PC-3 (cell line): ENCODE results near the gene ALDOA. TPM values are rescaled to one million over a fixed set of nuclear protein-coding genes. Genes with fewer than 3 reads are reported as not detected.

Experiments used
- ATAC-seq: fragments of 200-7000 bp; cut with Tn5 transposase; 2 replicates; pipeline ENCODE4 v1.9.1; 2020; ENCODE audit warnings: mild to moderate bottlenecking, moderate library complexity
- BruUV-seq: library from RNA; stranded (reverse); fragments of 400-500 nt; replicated peaks from 2 replicates; lab custom pipeline; 2021; lab: Mats Ljungman, UMichigan
- CTCF ChIA-PET: fragments of 300-600 bp; sonication (Branson Sonifier 250); formaldehyde crosslinking; loops from one replicate; lab custom pipeline; 2022; ENCODE audit warnings: antibody characterized with exemption; lab: Charles Lee
- POLR2A ChIA-PET: fragments of 300-600 bp; sonication (Branson Sonifier 250); formaldehyde crosslinking; loops from one replicate; lab custom pipeline; 2022; ENCODE audit warnings: antibody characterized with exemption; ENCODE audit not compliant: unreplicated experiment; lab: Charles Lee
- DNase-seq: peaks from one replicate; pipeline ENCODE4 v3.0.0-alpha.2; 2015
- H2AFZ ChIP-seq: fragments of 300-600 bp; sonication (generic); 2 replicates; pipeline ENCODE4 v1.6.0; 2016; ENCODE audit warnings: antibody characterized with exemption, low read length
- H3F3A ChIP-seq: fragments of 300-600 bp; sonication (generic); one replicate; pipeline ENCODE4 v1.6.0; 2017; ENCODE audit warnings: antibody characterized with exemption, low read length, control low read depth, mild to moderate bottlenecking; ENCODE audit not compliant: unreplicated experiment
- H3K27ac ChIP-seq: fragments of 300-600 bp; sonication (generic); 2 replicates; pipeline ENCODE4 v1.5.1; 2016; ENCODE audit warnings: mild to moderate bottlenecking, low read length
- H3K27me3 ChIP-seq: fragments of 300-600 bp; sonication (generic); 2 replicates; pipeline ENCODE4 v1.6.1; 2016; ENCODE audit warnings: low read length, mixed read lengths
- H3K36me3 ChIP-seq: fragments of 300-600 bp; sonication (generic); 2 replicates; pipeline ENCODE4 v1.6.1; 2016; ENCODE audit warnings: low read depth, mixed run types, low read length, mixed read lengths
- H3K4me1 ChIP-seq: fragments of 300-600 bp; sonication (generic); 2 replicates; pipeline ENCODE4 v1.5.1; 2016; ENCODE audit warnings: low read length; ENCODE audit not compliant: insufficient read depth
- H3K4me2 ChIP-seq: fragments of 300-600 bp; sonication (generic); 2 replicates; pipeline ENCODE4 v1.6.0; 2016; ENCODE audit warnings: low read length
- H3K4me3 ChIP-seq: fragments of 300-600 bp; sonication (generic); 2 replicates; pipeline ENCODE4 v1.5.1; 2016; ENCODE audit warnings: mild to moderate bottlenecking, low read length, mixed read lengths
- H3K79me2 ChIP-seq: fragments of 300-600 bp; sonication (generic); 2 replicates; pipeline ENCODE4 v1.6.1; 2017; ENCODE audit warnings: low read length, mixed read lengths
- H3K9ac ChIP-seq: fragments of 300-600 bp; sonication (generic); 2 replicates; pipeline ENCODE4 v1.6.0; 2016; ENCODE audit warnings: mild to moderate bottlenecking, low read length
- H3K9me2 ChIP-seq: fragments of 300-600 bp; sonication (generic); replicated peaks from 2 replicates; pipeline ENCODE4 v1.6.1; 2016; ENCODE audit warnings: mixed run types, low read length, mixed read lengths
- H3K9me3 ChIP-seq: fragments of 300-600 bp; sonication (generic); 2 replicates; pipeline ENCODE4 v1.6.1; 2016; ENCODE audit warnings: low read length, mixed read lengths
- H4K20me1 ChIP-seq: fragments of 300-600 bp; sonication (generic); 2 replicates; pipeline ENCODE4 v1.6.1; 2016; ENCODE audit warnings: low read length, mixed read lengths
- EZH2 ChIP-seq: fragments of 300-600 bp; sonication (generic); IDR thresholded peaks from one replicate; pipeline ENCODE4 v1.6.1; 2017; ENCODE audit warnings: antibody characterized with exemption, mild to moderate bottlenecking, low read length; ENCODE audit not compliant: unreplicated experiment
- EZH2phosphoT487 ChIP-seq: fragments of 300-600 bp; sonication (generic); IDR thresholded peaks from 2 replicates; pipeline ENCODE4 v1.6.1; 2018; ENCODE audit warnings: mild to moderate bottlenecking, antibody characterized with exemption, low read length, borderline replicate concordance
- intact Hi-C: fragments of 100-400 bp; cut with micrococcal nuclease; formaldehyde crosslinking; loops from 2 replicates; pipeline ENCODE4 v1.9.0; 2023
- total RNA-seq: library from RNA; depleted of rRNA; stranded (reverse); fragments of >200 nt; gene quantifications from 2 replicates; pipeline ENCODE4 v1.2.3, GENCODE V29; 2014
- TF ChIP-seq, protein P1 (sequence below): fragments of 300-600 bp; sonication (generic); conservative IDR thresholded peaks from 2 replicates; pipeline ENCODE4 v1.5.1; 2017; ENCODE audit warnings: antibody characterized with exemption, low read depth, mild to moderate bottlenecking, low read length

The ALDOA gene
- total RNA-seq, 1 experiment from 2014 or later: 2,048 TPM

DNA sequence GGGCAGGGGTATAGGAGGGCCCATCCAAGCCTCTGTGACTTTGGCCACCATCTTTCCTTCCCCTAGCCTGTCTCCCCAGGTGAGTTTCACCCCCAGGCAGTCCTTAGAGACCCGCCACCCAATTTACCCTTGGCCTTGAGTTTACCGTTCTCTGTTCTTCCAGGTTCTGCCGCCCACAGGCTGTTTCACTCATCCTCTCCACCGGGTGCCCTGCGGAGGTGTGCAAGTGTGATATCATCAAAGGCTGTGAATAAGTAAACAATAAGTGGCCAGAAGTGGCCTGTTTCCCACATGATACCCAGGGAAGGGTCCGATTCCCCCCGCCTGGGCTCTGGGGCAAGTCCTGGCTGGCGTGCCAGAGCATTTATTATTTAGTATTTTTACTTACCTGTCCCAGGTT is 19.4 kb upstream of the ALDOA start:
- intact Hi-C loops: no loop called here
- no peaks in the 10 kb centered on the region for H3K27me3 ChIP-seq
- no peak for ATAC-seq

DNA sequence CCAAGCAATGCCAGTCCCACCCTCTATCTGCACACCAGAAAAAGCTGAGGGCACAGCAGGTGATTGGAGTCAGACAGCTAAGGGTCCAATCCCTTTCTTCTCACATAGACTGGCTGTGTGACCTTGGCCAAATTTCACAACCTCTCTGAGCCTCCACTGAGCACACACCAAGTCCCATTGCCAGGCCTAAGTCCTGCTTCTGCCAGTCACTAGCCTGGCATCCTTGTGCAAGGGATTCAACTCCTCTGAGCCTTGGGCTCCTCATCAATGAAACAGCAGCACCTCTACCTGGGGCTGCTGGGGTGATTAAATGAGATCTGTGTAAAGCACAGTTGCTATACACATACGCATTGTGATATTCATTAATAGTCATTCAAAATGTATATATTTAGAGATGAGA is 19.0 kb upstream of the ALDOA start:
- Histone ChIP-seq H3K9me2 (no peaks in the 10 kb centered on the region), H4K20me1 (no peaks in the 10 kb centered on the region), H2AFZ (no peak overlapping the region), H3F3A (no peaks in the 10 kb centered on the region), H3K4me2 (no peak overlapping the region), H3K27ac (no peak overlapping the region), H3K27me3 (no peaks in the 10 kb centered on the region), H3K9ac (no peak overlapping the region), H3K4me1 (0 out of 2 replicates have a peak, but pooled peaks cover 1% of the 10 kb centered on the region), H3K79me2 (no peaks in the 10 kb centered on the region), H3K4me3 (no peak overlapping the region), H3K9me3 (no peaks in the 10 kb centered on the region), H3K36me3 (no peaks in the 10 kb centered on the region)
- intact Hi-C loops: no loop called here
- ATAC-seq (no peak), DNase-seq (no peak)
- ChIA-PET CTCF (no interaction called here), POLR2A (no interaction called here)
- no TSS peak for BruUV-seq
- TF ChIP-seq EZH2phosphoT487 (no peak), EZH2 (no peak)
- TF ChIP-seq, protein P1, sequence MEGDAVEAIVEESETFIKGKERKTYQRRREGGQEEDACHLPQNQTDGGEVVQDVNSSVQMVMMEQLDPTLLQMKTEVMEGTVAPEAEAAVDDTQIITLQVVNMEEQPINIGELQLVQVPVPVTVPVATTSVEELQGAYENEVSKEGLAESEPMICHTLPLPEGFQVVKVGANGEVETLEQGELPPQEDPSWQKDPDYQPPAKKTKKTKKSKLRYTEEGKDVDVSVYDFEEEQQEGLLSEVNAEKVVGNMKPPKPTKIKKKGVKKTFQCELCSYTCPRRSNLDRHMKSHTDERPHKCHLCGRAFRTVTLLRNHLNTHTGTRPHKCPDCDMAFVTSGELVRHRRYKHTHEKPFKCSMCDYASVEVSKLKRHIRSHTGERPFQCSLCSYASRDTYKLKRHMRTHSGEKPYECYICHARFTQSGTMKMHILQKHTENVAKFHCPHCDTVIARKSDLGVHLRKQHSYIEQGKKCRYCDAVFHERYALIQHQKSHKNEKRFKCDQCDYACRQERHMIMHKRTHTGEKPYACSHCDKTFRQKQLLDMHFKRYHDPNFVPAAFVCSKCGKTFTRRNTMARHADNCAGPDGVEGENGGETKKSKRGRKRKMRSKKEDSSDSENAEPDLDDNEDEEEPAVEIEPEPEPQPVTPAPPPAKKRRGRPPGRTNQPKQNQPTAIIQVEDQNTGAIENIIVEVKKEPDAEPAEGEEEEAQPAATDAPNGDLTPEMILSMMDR: no peak

More for the DNA sequence above, 19.4 kb upstream of the ALDOA start:
- Histone ChIP-seq H3K27ac (no peak overlapping the region), H3K4me3 (no peak overlapping the region), H3K9me3 (no peaks in the 10 kb centered on the region), H3K4me2 (no peak overlapping the region), H2AFZ (no peak overlapping the region), H3K79me2 (no peaks in the 10 kb centered on the region), H3K9me2 (no peaks in the 10 kb centered on the region), H3F3A (no peaks in the 10 kb centered on the region), H3K9ac (no peak overlapping the region), H3K36me3 (no peaks in the 10 kb centered on the region), H4K20me1 (no peaks in the 10 kb centered on the region), H3K4me1 (no peaks in the 10 kb centered on the region)
- ChIA-PET CTCF (no interaction called here), POLR2A (no interaction called here)
- no TSS peak for BruUV-seq
- no peak for TF ChIP-seq EZH2phosphoT487
- TF ChIP-seq, protein P1: no peak
- TF ChIP-seq EZH2: no peak
- DNase-seq: no peak

DNA sequence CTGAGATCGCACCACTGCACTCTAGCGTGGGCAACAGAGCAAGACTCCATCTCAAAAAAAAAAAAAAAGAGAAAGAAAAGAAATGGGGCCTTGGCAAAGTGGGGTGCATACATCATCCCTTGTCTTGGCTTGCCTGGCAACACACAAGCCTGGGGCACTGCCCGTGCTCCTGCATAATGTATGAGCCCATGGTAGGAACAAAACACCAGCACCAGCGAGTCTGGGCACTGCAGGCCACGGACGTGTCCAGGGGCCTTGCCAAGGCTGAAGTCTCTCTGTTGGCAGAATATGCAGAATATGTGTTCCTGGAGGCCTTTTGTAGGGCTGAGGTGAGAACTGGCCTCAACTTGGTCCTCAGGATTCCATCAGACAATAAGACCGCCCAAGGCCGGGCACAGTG is 15.7 kb upstream of the ALDOA start:
- no peak overlapping the region for H3K4me3 ChIP-seq
- ATAC-seq (no peak), DNase-seq (no peak)
- no peaks in the 10 kb centered on the region for H4K20me1 ChIP-seq
- no peaks in the 10 kb centered on the region for H3K27me3 ChIP-seq
- BruUV-seq: no TSS peak
- H3K9me2 ChIP-seq: no peaks in the 10 kb centered on the region
- intact Hi-C loops: no loop called here
- no peaks in the 10 kb centered on the region for H3K36me3 ChIP-seq
- TF ChIP-seq EZH2phosphoT487 (no peak), EZH2 (no peak)
- TF ChIP-seq, protein P1: no peak
- no peaks in the 10 kb centered on the region for H3K9me3 ChIP-seq
- H3K27ac ChIP-seq: no peak overlapping the region
- H3K79me2 ChIP-seq: no peaks in the 10 kb centered on the region
- no peaks in the 10 kb centered on the region for H3F3A ChIP-seq
- peaks cover 6% of the 10 kb centered on the region for H3K4me1 ChIP-seq
- POLR2A ChIA-PET: no interaction called here
- no peak overlapping the region for H3K9ac ChIP-seq
- no peak overlapping the region for H3K4me2 ChIP-seq
- CTCF ChIA-PET: no interaction called here
- H2AFZ ChIP-seq: no peak overlapping the region
